ENCODE measurements around the gene PLXNB1. TPM values are rescaled to one million over a fixed set of nuclear protein-coding genes. Genes with fewer than 3 reads are reported as not detected.

Gene PLXNB1
- total RNA-seq, 2 experiments from 2014 or later = 1.6 to 2.4 TPM

- H3K9me3 Mint-ChIP-seq = no peaks in the 10 kb centered on the region
Measured at GRCh38 chr3:48422272-48422671, 7.6 kb downstream of the PLXNB1 start.

GRCh38 chr3:48420561-48420960, 9.3 kb downstream of the PLXNB1 start:
- no peaks in the 10 kb centered on the region for H3K4me1 Mint-ChIP-seq
- H3K27me3 Mint-ChIP-seq = no peaks in the 10 kb centered on the region
- no peaks in the 10 kb centered on the region for H3K9me3 Mint-ChIP-seq
- no peak overlapping the region for H3K4me3 Mint-ChIP-seq
- no peak overlapping the region for H3K27ac Mint-ChIP-seq
- no peak for DNase-seq
- H3K36me3 Mint-ChIP-seq = no peaks in the 10 kb centered on the region

More at GRCh38 chr3:48422272-48422671, 7.6 kb downstream of the PLXNB1 start:
- Mint-ChIP-seq H3K27ac (no peak overlapping the region), H3K36me3 (no peaks in the 10 kb centered on the region), H3K4me1 (no peaks in the 10 kb centered on the region), H3K27me3 (no peaks in the 10 kb centered on the region), H3K4me3 (no peak overlapping the region)
- no peak for DNase-seq

GRCh38 chr3:48419597-48419996, 10.3 kb downstream of the PLXNB1 start:
- H3K27ac Mint-ChIP-seq = no peak overlapping the region
- DNase-seq = no peak
- H3K9me3 Mint-ChIP-seq = no peaks in the 10 kb centered on the region
- H3K4me1 Mint-ChIP-seq = no peaks in the 10 kb centered on the region
- no peak overlapping the region for H3K4me3 Mint-ChIP-seq
- no peaks in the 10 kb centered on the region for H3K27me3 Mint-ChIP-seq
- H3K36me3 Mint-ChIP-seq = no peaks in the 10 kb centered on the region

- no peak overlapping the region for H3K4me3 Mint-ChIP-seq
- no peak for DNase-seq
- H3K9me3 Mint-ChIP-seq = no peaks in the 10 kb centered on the region
- no peak overlapping the region for H3K27ac Mint-ChIP-seq
- no peaks in the 10 kb centered on the region for H3K4me1 Mint-ChIP-seq
- no peaks in the 10 kb centered on the region for H3K36me3 Mint-ChIP-seq
- no peaks in the 10 kb centered on the region for H3K27me3 Mint-ChIP-seq
Measured at GRCh38 chr3:48419149-48419548, 10.7 kb downstream of the PLXNB1 start.

GRCh38 chr3:48418651-48419050, 11.2 kb downstream of the PLXNB1 start:
- H3K27me3 Mint-ChIP-seq = no peaks in the 10 kb centered on the region
- no peaks in the 10 kb centered on the region for H3K4me1 Mint-ChIP-seq
- no peak for DNase-seq
- H3K27ac Mint-ChIP-seq = no peak overlapping the region
- no peaks in the 10 kb centered on the region for H3K9me3 Mint-ChIP-seq
- H3K4me3 Mint-ChIP-seq = no peak overlapping the region
- H3K36me3 Mint-ChIP-seq = no peaks in the 10 kb centered on the region

GRCh38 chr3:48418140-48418539, 11.7 kb downstream of the PLXNB1 start:
- H3K27me3 Mint-ChIP-seq = no peaks in the 10 kb centered on the region
- H3K27ac Mint-ChIP-seq = no peak overlapping the region
- H3K4me1 Mint-ChIP-seq = no peaks in the 10 kb centered on the region
- DNase-seq = no peak
- no peak overlapping the region for H3K4me3 Mint-ChIP-seq
- H3K9me3 Mint-ChIP-seq = no peaks in the 10 kb centered on the region
- H3K36me3 Mint-ChIP-seq = no peaks in the 10 kb centered on the region

- no peak overlapping the region for H3K4me3 Mint-ChIP-seq
- H3K9me3 Mint-ChIP-seq = no peaks in the 10 kb centered on the region
- H3K4me1 Mint-ChIP-seq = no peaks in the 10 kb centered on the region
- H3K27ac Mint-ChIP-seq = no peak overlapping the region
- H3K36me3 Mint-ChIP-seq = no peaks in the 10 kb centered on the region
- no peaks in the 10 kb centered on the region for H3K27me3 Mint-ChIP-seq
- no peak for DNase-seq
Measured at GRCh38 chr3:48417529-48418108, 12.3 kb downstream of the PLXNB1 start.

DNA sequence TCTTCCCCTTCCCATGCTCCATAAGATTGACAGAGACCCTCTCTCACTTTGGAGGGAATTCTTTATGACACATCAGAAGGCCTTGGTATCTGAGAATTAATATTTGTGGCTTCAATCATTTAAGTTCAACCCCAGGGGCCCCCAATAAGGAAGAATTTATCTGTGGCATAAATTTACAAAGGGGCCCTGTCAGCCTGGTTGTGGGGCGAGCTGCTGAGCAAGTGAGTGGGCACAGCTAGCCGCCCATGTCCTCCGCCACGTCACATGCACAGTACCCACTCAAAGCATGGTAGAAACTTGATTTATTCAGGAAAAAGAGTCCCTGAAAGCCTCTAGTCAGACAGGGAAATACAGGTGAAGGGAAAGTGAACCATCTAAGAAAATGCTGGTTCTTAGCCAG, 13.3 kb downstream of the PLXNB1 start:
- Mint-ChIP-seq H3K4me3 (no peak overlapping the region), H3K27me3 (no peaks in the 10 kb centered on the region), H3K36me3 (no peaks in the 10 kb centered on the region), H3K9me3 (no peaks in the 10 kb centered on the region), H3K4me1 (no peaks in the 10 kb centered on the region), H3K27ac (no peak overlapping the region)
- no peak for DNase-seq

GRCh38 chr3:48416091-48416505, 13.8 kb downstream of the PLXNB1 start:
- H3K4me3 Mint-ChIP-seq = no peak overlapping the region

GRCh38 chr3:48415251-48415953, 14.5 kb downstream of the PLXNB1 start:
- DNase-seq = no peak
- Mint-ChIP-seq H3K4me3 (no peak overlapping the region), H3K4me1 (no peaks in the 10 kb centered on the region), H3K36me3 (no peaks in the 10 kb centered on the region), H3K27ac (no peak overlapping the region), H3K9me3 (no peaks in the 10 kb centered on the region), H3K27me3 (no peaks in the 10 kb centered on the region)

More at GRCh38 chr3:48416091-48416505, 13.8 kb downstream of the PLXNB1 start:
- H3K27me3 Mint-ChIP-seq = no peaks in the 10 kb centered on the region
- no peaks in the 10 kb centered on the region for H3K9me3 Mint-ChIP-seq
- H3K27ac Mint-ChIP-seq = no peak overlapping the region
- no peak for DNase-seq
- H3K4me1 Mint-ChIP-seq = no peaks in the 10 kb centered on the region
- H3K36me3 Mint-ChIP-seq = no peaks in the 10 kb centered on the region

DNA sequence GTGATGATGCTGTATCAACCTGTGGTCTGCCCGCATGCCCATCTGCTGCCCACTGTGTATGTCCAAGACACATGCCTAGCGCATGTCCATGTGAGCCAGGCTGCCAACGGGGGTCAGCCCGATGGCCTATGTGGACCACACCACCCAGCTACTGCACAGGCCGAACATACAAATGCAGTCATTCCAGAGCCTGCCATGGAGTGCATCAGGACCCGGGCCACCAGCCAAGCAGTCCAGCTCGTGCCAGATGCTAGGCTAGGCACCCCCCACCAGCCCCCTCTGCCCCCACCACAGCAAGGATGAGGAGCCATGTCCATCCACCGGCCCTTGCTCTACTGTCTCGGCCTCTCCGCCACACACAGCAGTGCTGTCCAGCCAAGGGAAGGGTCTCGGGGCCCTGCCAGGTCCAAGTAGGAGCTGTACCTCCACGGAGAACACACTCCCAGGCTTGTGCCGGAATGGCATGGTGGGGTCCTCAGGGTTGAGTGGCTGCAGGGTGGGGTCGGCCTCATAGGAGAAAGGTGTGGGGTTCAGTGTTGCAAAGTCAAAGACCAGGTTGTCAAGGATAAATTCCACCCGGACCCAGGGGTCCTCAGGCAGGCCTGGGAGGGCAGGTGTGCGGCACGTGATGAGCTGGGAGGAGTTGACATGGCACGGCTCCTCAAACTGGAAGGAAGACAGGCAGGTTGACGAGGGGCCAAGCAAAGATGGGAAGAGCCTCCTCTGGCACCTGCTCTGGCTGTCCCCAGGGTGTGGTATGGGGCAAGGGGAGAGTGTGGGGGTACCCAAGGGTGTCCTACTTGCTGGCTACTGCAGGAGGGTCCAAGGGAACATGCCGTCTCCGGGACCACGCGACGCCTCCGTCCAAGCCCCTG, 15.3 kb downstream of the PLXNB1 start:
- Mint-ChIP-seq H3K4me1 (no peaks in the 10 kb centered on the region), H3K36me3 (no peaks in the 10 kb centered on the region), H3K9me3 (no peaks in the 10 kb centered on the region), H3K4me3 (no peak overlapping the region), H3K27ac (no peak overlapping the region), H3K27me3 (no peaks in the 10 kb centered on the region)
- DNase-seq = no peak

DNA sequence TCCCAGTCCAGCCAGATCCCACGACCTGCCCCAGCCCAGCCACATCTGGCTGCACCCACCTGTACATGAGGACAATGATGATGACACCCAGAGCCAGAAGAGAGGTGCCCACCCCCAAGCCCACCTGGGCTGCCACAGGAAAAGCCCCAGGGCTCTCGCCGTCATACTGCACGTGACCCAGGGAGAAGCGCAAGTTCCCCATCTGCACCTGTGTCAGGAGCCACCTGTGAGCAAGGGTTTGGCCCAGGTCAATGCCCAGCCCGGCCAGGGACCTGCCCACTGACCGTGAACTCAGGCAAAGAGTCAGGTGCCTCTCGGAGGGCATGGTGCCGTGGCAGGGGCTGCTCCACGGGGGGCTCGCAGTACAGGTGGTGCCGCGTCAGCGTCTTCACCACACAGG, 16.3 kb downstream of the PLXNB1 start:
- Mint-ChIP-seq H3K27me3 (no peaks in the 10 kb centered on the region), H3K36me3 (no peaks in the 10 kb centered on the region), H3K9me3 (no peaks in the 10 kb centered on the region), H3K4me3 (no peak overlapping the region), H3K4me1 (no peaks in the 10 kb centered on the region), H3K27ac (no peak overlapping the region)
- DNase-seq = no peak

GRCh38 chr3:48413086-48413485, 16.8 kb downstream of the PLXNB1 start:
- no peaks in the 10 kb centered on the region for H3K27me3 Mint-ChIP-seq
- no peak overlapping the region for H3K27ac Mint-ChIP-seq
- H3K4me3 Mint-ChIP-seq = no peak overlapping the region
- H3K36me3 Mint-ChIP-seq = no peaks in the 10 kb centered on the region
- H3K4me1 Mint-ChIP-seq = no peaks in the 10 kb centered on the region
- no peaks in the 10 kb centered on the region for H3K9me3 Mint-ChIP-seq
- DNase-seq = no peak

DNA sequence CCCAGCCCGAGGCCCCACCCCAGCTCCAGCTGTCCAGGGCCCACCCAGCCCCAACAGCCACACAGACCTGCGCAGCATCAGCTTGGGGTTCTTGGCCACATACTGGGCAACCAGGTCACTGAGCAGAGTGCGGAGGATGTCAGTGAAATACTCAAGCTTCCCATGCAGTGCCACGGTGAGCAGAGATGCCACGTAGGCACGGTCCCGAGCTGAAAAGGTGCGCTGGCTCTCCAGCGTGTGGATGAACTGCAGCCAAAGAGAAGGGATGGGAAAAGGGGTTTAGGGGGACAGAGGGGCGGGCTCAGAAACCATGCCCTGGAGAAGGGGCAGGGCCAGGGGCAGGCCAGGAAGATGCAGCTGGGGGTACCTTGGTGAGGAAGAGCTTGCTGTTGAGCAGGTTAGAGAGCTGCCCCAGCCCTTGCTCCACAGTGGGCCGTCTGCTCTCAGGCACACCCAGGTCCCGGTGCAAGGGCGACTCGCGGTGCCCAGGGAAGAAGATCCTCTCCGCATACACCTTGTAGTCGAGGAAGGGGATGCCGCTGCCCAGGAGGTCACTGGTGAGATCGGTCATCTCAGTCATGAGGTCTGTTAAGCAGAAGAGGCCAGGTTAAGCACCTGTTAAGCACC, 17.4 kb downstream of the PLXNB1 start:
- H3K27me3 Mint-ChIP-seq = no peaks in the 10 kb centered on the region
- H3K4me3 Mint-ChIP-seq = no peak overlapping the region
- H3K4me1 Mint-ChIP-seq = no peaks in the 10 kb centered on the region
- H3K27ac Mint-ChIP-seq = no peak overlapping the region
- no peaks in the 10 kb centered on the region for H3K36me3 Mint-ChIP-seq
- H3K9me3 Mint-ChIP-seq = no peaks in the 10 kb centered on the region
- DNase-seq = no peak
